ENCODE results near the gene AHCYL1.

The AHCYL1 gene

GRCh38 chr1:110060662-110061060 lies 76.1 kb downstream of the AHCYL1 start:
- no peak for DNase-seq (ENCODE audit: low read depth)
- H3K4me3 ChIP-seq (ENCODE audit: low read depth, low read length) = no peak overlapping the region
- TF ChIP-seq, protein P1, sequence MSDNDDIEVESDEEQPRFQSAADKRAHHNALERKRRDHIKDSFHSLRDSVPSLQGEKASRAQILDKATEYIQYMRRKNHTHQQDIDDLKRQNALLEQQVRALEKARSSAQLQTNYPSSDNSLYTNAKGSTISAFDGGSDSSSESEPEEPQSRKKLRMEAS (IDR thresholded peaks at IDR 0.05; ENCODE audit: low read depth, low read length) = no peak
- TF ChIP-seq POLR2A (IDR thresholded peaks at IDR 0.05; ENCODE audit: extremely low read depth, insufficient read length) (no peak), MYC (IDR thresholded peaks at IDR 0.05; ENCODE audit: low read depth, low read length) (no peak), CTCF (IDR thresholded peaks at IDR 0.05; ENCODE audit: low read depth, low read length) (no peak)

GRCh38 chr1:110061341-110061740 lies 76.8 kb downstream of the AHCYL1 start:
- TF ChIP-seq MYC (IDR thresholded peaks at IDR 0.05; ENCODE audit: low read depth, low read length) (no peak), POLR2A (IDR thresholded peaks at IDR 0.05; ENCODE audit: extremely low read depth, insufficient read length) (no peak), CTCF (IDR thresholded peaks at IDR 0.05; ENCODE audit: low read depth, low read length) (no peak)
- TF ChIP-seq, protein P1 (IDR thresholded peaks at IDR 0.05; ENCODE audit: low read depth, low read length) = no peak
- H3K4me3 ChIP-seq (ENCODE audit: low read depth, low read length) = no peak overlapping the region
- DNase-seq (ENCODE audit: low read depth) = no peak

DNA sequence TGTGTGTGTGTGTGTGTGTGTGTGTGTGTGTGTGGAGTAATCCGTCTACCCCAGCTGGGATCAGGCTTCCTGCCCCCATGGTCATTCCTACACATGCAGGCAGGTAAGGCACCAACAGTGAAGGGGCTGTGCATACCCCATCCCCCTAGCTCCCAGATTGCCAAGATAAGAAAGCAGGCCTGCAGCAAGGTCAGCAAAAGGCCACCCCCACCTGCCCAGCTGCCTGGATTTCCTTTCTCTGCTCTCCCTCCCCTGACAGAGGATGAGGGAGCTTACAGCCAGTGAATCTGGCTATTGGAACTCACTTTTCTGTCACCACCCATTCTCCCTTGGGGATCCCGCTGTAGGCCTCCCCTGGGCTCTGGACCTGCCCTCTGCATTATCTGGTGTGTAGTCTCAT lies 78.0 kb downstream of the AHCYL1 start:
- TF ChIP-seq MYC (IDR thresholded peaks at IDR 0.05; ENCODE audit: low read depth, low read length) = no peak
- TF ChIP-seq, protein P1 (IDR thresholded peaks at IDR 0.05; ENCODE audit: low read depth, low read length) = no peak
- no peak for TF ChIP-seq POLR2A (IDR thresholded peaks at IDR 0.05; ENCODE audit: extremely low read depth, insufficient read length)
- no peak for TF ChIP-seq CTCF (IDR thresholded peaks at IDR 0.05; ENCODE audit: low read depth, low read length)
- H3K4me3 ChIP-seq (ENCODE audit: low read depth, low read length) = no peak overlapping the region
- no peak for DNase-seq (ENCODE audit: low read depth)

DNA sequence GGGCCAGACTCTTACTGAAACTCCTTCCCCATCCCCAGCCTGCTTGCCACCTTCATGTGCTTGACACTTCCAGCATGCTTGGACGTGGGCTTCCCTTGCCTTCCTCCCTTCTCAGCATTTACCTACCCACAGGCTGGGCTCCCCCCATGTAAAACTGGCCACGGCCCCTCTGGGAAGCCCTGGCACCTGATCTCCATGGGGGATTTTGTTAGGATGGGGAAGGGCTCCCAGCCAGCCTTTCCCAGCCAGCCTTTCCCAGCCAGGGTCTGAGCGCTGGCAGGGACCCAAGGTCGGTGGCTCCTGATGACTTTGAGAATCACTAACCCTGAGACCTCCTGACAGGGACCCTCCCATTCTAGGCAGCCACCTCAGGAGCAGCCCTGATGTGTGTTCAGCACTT lies 79.2 kb downstream of the AHCYL1 start:
- H3K4me3 ChIP-seq (ENCODE audit: low read depth, low read length) = no peak overlapping the region
- TF ChIP-seq CTCF (IDR thresholded peaks at IDR 0.05; ENCODE audit: low read depth, low read length) (no peak), POLR2A (IDR thresholded peaks at IDR 0.05; ENCODE audit: extremely low read depth, insufficient read length) (no peak)
- DNase-seq (ENCODE audit: low read depth) = no peak

DNA sequence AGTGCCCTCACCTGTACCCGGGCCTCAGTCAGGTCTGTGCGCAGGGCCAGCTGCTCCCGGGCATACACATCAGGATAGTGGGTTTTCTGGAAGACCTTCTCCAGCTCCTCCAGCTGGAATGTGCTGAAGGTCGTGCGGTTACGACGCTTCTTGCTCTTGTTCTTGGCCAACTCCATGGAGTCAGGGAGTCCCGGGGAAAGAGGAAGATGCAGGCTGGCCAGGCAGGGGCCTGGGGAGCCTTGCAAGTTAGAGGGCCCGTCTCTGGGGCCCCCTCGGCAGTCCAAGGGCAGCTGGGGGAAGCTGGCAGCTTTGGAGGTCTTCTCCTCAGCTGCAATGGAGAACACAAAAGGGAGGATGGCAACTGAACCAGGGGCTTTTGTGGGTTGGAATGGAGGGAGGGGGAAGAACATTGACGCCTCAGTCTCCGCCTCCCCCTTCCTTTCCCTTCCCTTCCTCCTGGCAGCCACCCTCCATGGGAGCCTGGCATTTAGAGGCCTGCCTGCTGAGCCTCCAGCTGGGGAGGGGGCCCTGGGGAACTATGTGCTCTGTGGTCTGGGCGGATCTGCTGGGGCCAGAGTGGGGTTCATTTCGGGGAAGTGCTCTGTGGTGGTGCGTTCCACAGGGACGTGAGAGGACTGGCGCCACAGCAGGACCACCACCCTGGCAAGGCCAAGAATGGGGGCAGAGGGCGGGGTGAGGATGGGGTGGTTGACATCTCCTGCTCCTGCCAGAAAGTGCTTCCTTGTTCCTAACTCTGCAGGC lies 80.2 kb downstream of the AHCYL1 start:
- DNase-seq (ENCODE audit: low read depth) = no peak
- TF ChIP-seq MYC (IDR thresholded peaks at IDR 0.05; ENCODE audit: low read depth, low read length) = no peak
- no peak for TF ChIP-seq POLR2A (IDR thresholded peaks at IDR 0.05; ENCODE audit: extremely low read depth, insufficient read length)
- no peak for TF ChIP-seq CTCF (IDR thresholded peaks at IDR 0.05; ENCODE audit: low read depth, low read length)
- TF ChIP-seq, protein P1 (IDR thresholded peaks at IDR 0.05; ENCODE audit: low read depth, low read length) = no peak
- H3K4me3 ChIP-seq (ENCODE audit: low read depth, low read length) = no peak overlapping the region
